ENCODE measurements around the gene NEMP2.

DNA sequence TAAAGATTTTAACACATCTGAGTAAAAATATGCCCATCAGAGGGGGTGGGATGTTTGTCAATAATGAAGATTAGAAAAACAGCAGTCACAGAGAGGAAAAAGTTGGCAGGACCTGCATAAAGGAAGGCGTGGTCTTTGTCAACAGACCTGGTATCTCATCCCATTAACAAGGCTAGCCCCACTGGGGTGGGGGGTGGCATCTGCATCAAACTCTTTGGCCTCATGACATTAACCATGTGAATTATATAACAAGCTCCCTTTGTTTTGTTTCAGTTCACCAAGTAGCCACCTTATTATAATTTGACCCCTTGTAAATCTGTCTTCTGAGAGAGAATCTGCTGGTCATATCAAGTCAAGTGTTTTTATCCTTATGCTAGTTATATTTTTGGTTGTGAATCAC, 28.8 kb downstream of the NEMP2 start:
- TF ChIP-seq, protein P1, sequence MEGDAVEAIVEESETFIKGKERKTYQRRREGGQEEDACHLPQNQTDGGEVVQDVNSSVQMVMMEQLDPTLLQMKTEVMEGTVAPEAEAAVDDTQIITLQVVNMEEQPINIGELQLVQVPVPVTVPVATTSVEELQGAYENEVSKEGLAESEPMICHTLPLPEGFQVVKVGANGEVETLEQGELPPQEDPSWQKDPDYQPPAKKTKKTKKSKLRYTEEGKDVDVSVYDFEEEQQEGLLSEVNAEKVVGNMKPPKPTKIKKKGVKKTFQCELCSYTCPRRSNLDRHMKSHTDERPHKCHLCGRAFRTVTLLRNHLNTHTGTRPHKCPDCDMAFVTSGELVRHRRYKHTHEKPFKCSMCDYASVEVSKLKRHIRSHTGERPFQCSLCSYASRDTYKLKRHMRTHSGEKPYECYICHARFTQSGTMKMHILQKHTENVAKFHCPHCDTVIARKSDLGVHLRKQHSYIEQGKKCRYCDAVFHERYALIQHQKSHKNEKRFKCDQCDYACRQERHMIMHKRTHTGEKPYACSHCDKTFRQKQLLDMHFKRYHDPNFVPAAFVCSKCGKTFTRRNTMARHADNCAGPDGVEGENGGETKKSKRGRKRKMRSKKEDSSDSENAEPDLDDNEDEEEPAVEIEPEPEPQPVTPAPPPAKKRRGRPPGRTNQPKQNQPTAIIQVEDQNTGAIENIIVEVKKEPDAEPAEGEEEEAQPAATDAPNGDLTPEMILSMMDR (IDR thresholded peaks at IDR 0.05) = no peak
- no peak for TF ChIP-seq POLR2A (IDR thresholded peaks at IDR 0.05)

Measured in lower leg skin (tissue), 3 donors.